GM10847 (cell line): ENCODE measurements around the gene HTRA1.

Source experiments
- POLR2A ChIP-seq: IDR thresholded peaks from 2 replicates; pipeline ENCODE4 v1.6.1; 2011; ENCODE audit not compliant: insufficient read length; ENCODE audit errors: extremely low read depth

HTRA1 gene

DNA sequence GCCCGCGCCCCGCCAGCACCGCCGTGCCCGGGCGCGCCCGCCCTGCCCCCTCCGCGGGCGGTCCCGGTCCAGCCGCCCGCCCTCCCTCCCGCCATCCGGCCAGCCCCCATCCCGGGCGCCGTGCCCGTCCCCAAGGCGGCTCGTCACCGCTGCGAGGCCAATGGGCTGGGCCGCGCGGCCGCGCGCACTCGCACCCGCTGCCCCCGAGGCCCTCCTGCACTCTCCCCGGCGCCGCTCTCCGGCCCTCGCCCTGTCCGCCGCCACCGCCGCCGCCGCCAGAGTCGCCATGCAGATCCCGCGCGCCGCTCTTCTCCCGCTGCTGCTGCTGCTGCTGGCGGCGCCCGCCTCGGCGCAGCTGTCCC is at the start of gene HTRA1:
Gene HTRA1, plus strand, starts transcription at position 187 of the 362 bp plus-strand sequence. Its CDS starts 100 bp downstream, at position 287.
- no peak for TF ChIP-seq POLR2A

DNA sequence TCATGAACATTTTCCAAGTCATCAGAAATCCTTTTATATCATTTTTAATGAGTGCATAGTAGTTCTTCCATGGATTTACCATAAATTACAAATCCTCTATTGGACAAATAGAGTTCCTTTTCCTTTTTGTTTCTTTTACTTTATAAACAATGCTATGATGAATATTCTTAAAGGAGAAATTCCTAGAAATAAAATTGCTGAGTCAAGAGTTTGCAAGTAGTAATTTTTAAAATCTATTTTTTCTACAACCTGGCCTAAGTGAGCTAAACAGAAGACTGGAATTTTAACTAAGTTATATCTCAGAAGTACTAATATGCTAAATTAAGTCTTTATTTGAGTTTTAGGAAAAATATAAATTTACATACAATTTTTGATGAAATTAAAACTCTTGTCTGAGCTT is 48.0 kb upstream of the HTRA1 start:
- no peak for TF ChIP-seq POLR2A

DNA sequence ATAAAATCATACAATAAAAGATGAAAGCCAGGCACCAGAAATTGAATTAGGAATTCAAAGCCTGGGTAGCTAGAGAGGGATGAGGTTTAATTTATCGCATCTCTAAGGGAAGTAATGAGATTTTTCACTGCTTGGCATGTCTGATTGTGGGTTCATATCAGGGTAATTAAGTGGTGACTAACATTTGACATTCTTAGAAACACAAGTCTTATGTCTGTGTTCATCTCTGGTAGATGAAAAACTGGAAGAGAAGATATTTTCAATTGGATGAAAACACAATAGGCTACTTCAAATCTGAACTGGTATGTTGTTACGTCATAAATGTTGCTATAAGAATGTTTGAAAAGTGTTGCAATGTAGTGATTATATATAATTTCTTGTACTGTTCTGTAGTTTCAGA is 43.7 kb upstream of the HTRA1 start:
- no peak for TF ChIP-seq POLR2A

DNA sequence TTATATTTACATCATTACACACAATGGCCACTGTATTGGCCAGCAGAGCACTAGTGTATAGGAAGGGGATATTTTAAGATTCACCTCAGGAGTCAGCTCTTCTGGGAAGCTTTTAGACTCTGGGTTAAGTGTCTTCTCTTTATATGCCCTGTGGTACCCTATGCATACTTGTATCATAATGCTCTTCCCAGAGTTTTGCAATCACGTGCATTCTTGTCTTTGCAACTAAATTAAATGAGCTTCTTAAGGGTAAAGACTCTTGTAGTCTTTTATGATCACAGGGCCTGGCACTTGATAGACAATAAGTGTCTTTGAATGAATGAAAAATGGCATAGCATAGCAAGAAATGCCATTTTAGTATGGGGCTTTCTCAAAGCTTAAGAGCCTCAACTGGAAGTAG is 42.3 kb upstream of the HTRA1 start:
- TF ChIP-seq POLR2A, result no peak

DNA sequence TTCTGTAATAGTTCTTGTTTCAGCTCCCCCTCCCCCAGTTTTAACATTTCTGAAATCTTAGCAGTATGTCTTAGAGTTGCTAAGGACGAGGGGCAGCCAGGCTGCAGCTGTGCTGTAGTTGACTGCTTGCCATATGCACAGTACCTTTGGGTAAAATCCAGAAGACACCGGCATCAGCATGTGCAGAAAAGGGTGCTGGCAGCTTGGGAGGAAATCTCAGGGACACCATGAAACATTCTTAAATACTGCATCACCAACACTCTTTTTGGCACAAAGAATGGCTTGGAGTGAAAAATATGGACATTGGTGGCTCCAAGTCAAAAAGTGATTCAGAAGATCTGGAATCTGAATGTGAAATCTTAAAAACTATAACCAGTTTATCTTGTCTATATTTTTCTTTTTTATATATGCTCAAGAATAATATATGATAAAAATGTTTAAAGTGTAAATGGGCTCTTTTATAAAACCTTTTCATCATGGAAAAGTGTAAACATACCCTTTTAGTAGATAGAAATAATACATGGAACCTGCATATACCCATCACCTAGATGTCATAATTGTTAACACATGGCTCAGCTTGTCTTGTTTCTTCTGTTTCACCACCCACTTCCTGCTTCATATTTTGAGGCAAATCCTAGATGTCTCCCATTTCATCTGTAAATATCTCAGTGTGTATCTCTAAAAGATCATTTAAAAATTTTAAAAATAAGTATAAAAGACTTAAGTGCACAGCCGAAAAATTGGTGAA is 41.3 kb upstream of the HTRA1 start:
- TF ChIP-seq POLR2A, result no peak

DNA sequence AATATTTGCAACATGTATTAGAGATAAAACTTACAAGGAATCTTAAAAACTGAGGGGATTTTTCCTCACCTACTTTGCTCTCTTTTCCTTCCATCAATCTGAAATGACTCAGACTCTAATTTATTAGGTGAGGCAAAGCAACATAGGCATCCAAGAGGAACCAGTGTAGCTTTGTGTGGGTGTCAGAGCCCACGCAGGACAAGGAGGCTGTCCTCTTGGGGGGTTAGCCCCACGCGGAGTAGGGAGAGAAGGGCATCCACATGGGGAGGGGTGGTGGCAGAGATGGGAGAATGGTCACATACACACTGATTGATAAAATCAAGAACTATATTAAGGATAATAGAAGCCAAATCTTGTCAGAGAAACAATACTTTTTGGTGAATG is 40.7 kb upstream of the HTRA1 start:
- TF ChIP-seq POLR2A, result no peak

DNA sequence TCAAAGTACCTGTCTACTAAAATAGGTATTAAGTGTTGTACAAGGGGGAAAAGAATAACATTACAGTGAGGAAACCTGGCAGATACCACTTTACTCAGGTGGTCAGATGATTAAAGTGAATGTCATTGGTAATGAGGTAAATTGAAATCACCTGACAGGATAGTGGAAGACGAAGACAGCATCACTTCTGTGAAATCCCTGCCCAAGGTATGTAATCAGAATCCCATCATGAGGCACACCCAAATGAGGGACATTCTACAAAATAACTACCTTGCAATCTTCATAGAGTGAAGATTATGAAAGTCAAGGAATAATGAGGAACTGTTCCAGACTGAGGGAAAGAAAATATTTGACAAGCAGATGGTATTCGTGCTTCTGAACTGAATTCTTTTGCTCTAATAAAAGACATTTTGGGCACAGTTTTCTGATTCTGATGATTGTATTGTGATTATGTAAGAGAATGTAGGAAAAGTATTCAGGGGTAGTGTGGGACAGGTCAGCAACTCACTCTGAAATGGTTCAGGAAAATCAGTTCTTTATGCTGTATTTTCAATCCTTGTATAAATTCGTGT is 40.2 kb upstream of the HTRA1 start:
- no peak for TF ChIP-seq POLR2A

DNA sequence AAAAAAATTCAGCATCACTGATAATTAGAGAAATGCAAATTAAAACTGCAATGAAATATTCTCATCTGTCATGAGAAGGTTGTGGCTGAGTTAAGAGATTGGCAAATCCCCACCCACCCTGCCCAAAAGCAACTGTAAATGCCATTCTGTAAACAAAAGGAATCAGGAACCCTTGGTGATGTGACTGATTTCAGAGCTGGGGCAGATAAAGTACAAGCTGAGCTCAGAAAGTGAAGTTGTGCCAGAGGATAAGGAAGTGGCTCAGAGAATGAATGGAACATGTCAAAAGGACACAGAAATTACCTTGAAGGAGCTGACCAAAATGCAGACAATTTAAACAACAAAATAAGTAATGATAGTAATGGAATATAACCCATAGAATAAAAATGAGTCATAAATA is 39.6 kb upstream of the HTRA1 start:
- no peak for TF ChIP-seq POLR2A

DNA sequence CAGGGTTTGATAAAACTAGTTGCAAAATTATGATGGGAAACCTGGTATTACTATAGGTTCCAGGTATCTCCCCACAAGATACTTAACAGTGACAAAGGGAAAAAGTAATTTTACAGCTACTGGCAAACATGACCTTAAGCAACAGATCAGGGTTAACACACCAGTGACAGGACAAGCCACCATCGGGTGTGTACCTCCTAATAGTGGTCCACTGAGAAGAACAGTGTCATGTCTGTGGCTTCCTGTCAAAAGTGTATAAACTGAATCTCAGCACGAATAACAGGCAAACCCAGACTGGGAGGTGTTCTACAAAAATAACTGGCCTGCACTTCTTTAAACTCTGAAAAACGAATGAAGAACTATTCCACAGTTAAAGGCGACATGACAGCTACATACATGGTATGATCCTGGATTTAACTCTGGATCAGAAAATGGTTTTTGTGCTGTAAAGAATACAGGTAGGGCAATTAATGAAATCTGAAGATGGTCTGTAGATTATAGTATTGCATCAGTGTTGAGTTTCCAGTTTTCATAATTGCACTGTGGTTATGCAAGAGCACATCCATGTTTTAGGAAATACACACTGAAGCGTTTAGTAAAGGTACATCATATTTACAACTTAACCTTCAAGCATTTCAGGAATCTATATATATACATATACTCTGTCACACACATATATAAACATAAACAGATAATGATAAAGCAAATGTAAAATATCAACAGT is 38.9 kb upstream of the HTRA1 start:
- TF ChIP-seq POLR2A, result no peak

DNA sequence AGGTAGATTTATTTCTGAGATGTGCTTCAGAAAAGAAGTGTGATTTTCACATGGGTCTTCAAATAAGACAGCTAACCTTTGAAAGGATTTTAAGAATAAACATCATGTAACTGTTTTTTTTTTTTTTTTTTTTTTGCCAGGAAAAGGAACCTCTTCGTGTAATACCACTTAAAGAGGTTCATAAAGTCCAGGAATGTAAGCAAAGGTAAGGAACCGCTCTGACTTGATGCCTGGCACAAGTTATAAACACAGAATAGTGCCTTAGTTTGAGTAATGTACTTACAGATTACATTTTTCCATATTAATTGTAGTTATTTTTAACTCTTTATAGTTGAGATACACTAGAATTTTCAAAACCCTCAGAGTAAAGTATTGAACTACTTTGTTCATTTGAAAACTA is 37.3 kb upstream of the HTRA1 start:
- no peak for TF ChIP-seq POLR2A

DNA sequence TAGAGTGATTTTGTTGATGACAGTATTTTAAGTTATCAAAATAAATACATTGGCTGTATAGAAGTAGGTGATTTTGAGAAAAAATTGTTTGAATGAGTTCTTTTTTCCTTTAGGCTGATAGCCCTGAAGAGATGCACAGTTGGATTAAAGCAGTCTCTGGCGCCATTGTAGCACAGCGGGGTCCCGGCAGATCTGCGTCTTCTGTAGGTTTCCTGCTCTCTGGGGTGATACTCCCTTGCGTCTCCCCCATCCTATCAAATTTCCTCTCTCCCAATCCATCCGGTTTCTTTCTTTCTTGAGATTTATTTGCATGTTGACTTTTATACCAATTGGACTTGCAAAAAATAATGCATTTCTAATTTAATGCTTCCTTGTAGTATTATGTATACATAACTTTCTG is 34.5 kb upstream of the HTRA1 start:
- TF ChIP-seq POLR2A, result no peak

DNA sequence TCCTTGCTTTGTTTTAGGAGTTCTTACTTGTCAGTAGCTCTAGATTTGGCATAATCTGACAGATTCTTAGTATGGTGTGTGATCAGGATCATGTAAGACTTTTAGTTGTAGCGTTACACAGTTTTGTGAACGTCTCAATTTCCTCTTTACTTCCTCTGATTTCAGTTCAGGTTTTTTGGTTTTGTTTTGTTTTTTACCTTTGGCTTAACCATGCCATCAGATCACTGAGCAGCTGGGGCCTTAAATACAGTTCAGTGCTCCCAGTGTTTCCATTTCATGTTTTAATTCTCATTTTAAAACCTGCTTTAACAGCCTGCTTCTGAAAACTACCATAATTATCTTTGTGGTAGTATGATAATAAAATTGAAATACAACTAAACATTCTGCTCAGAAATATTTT is 34.1 kb upstream of the HTRA1 start:
- no peak for TF ChIP-seq POLR2A

DNA sequence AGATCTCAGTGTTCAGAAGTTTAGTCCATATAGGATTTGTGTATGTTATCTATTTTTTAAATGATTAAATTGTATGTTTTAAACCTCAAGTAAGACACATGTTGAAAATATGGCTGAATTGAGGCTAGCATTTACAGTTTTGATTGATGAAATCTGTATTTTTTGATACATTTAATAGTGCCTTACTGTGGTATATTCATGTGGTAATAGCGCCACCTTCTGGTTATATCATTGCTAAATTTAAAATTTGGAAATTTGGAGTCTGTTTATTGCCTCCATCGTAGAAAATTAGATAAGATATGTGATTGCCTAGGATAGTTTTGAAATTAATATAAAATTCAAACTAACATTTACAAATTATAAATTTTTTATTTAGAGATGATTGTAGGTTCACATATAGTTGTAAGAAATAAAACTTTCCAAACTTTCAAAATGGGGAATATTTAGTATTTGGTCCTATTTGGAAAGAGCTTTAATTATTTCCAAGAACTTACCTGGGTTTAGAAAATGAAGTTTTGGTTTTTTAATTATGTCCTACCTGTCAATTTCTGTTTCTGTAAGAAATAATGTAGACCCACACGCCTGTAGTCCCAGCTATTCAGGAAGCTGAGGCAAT is 26.0 kb upstream of the HTRA1 start:
- TF ChIP-seq POLR2A, result no peak

DNA sequence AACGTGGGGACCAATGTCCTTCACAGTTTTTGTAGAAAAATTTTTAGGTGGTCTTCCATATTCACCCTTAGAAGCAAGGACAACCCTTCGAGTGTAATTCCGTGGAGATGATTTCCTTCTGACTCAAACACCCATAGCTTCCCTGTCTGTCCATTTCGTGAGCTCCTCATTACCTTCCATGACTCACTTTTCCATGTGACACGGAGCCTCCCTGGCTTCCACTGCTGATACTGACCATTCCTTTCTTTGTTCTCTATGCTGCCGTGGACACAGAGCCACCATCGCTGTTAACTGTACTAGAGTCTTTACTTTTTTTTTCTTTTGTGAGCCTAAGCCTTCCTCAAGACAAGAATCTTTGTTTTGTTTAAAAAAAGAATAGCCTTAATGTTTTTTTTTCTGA is 19.4 kb upstream of the HTRA1 start:
- no peak for TF ChIP-seq POLR2A

DNA sequence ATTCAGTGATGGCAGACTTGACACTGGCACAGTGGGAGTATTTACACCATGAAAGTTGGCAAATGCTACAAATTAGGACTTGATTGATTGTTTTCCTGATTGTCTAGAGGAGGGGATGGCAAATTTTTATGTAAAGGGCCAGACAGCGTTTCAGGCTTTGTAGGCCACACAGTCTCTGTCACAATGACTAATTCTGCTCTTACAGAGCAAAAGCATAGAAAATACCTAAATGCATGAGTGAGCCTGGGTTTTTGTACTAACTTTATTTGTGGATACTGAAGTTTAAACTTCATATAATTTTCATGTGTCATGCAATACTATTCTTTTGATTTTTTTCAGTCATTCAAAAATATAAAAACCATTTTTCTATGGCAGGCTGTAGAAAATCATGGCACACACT is 15.9 kb upstream of the HTRA1 start:
- no peak for TF ChIP-seq POLR2A

DNA sequence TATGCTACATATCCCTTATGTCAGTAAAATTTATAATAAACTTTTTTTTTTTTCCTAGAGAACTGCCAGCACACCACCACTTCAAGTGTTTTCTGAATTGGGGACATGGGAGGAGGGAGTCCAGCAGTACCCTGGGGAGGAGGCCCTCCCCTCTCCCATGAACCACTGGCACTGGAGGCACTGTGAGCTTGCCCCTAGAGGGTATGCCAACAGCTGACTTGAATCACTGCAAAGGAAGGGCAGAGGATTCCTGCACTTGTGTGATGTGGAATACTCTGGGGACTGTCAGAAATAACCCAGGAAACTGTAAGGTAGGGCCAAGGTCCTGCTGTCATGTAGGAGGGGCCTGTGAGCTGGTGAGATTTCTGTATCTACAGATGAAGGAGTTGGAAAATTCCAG is 15.4 kb upstream of the HTRA1 start:
- TF ChIP-seq POLR2A, result no peak
